C1 segment of cervical spinal cord (tissue), 14 donors: ENCODE data around the gene PGM2.
"Not testable (repeated sequence)": the region's sequence is repeated elsewhere in the genome, so short reads cannot be mapped to it uniquely, and the experiment has no call there.

Experiments used
- DNase-seq, 14 donors: peaks; one replicate each; lab custom pipeline; 2025; lab: John Stamatoyannopoulos, UW

Gene PGM2

DNA sequence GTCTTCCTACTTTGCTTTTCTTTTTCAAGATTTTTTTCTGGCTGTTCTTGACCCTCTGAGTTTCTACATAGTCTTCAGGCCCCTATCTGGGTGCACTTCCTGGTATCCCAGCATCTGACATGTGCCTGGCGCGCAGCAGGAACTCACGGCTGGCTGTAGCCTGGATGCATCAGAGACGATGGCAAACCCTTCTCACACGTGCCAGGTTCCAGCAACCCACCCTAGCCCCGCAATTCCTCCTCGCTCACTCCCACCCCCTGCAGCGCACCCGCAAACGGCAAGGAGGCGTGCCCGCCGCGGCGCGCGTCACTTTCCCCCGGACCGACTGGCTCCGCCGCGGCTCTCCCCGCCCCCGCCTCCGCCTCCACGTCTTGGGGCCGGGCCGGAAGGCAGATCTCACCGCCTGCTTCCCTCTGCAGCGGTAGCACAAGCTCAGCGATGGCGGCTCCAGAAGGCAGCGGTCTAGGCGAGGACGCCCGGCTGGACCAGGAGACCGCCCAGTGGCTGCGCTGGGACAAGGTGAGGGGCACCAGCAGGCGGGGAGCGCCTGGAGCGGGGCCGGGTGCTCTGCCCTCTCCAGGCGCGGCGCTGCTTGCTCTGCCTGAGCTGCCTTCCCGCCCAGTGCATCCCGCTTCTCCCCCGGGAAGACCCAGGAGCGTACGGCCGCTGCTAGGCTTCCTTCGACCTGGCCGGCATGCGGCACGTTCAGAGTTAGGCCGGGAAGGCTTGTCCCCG lies at the start of gene PGM2:
Gene PGM2, plus strand, starts transcription at position 392 of the 735 bp plus-strand sequence. Its CDS starts 47 bp downstream, at position 439.
- DNase-seq, result peak; percentile 34 to 86 (median 70)

DNA sequence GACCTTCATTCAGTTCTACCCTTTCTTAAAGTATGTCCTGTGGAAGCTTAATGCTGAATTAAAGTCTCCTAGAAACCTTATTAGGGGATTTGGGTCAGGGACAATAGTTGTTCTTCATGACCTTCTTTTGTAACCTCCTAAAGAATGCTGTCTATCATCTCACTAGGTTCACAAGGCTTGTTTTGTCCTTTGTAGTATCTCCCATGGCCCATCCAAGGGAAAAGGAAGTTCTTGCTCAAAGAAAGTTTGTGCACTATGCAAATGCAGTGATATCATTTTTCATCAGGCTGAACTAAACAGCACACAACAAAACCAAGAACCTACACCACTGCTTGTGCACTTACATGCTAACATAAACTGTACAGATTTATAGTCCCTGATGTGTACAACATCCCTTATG lies 46.6 kb upstream of the PGM2 start:
- DNase-seq, result no peak

DNA sequence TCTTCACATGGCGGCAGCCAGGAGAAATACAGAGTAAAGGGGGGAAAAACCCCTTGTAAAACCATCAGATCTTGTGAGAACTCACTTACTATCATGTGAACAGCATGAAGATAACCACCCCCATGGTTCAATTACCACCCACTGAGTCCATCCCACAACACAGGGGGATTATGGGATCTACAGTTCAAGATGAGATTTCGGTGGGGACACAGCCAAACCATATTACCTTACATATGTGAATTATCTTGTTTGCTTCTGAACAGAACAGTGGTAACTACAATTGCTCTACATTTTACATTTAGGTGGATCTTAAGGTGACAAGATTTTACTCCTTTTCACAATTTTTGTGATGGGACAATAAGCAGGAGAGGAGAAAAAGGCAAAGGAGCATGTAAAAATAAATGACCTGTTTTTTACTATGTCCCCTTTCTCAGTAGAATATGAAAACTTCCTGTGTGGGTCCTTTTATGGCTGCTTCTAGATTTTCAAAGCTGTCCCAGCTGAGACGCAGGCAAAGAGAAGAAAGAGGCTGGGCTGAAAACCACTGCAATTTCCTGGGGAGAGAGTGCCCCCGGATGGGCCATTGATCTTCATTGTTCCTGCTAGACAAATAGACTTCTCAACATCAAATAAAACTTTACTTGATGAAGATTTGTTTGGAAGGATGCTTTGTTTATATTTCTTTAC lies 45.9 kb upstream of the PGM2 start:
- peak in 2 of 14 donors; percentile 1 to 6 for DNase-seq

DNA sequence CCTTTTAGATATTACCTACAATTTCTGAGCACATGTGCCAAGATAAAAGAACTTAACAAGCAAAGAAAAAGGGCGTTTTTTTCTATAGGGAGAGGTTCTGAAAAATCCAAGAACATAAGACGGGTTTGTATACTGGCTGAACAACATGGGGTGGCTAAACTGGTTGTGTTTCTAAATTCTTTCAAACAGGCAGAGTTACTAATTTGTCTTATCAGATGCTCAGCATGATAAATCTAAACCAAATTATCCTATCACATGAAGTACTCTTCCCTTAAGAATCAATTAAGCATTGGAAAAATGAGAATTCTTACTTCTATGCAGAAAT lies 45.4 kb upstream of the PGM2 start:
- DNase-seq, result no peak

DNA sequence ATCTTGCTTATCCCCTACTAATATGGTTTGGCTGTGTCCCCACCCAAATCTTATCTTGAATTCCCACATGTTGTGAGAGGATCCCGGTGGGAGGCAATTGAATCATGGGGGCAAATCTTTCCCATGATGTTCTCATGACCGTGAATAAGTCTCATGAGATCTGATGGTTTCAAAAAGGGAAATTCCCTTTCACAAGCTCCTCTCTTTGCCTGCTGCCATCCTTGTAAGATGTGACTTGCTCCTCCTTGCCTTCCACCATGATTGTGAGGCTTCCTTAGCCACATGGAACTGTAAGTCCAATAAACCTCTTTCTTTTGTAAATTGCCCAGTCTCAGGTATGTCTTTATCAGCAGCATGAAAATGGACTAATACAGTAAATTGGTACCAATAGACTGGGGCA lies 40.2 kb upstream of the PGM2 start:
- not testable (repeated sequence) for DNase-seq

DNA sequence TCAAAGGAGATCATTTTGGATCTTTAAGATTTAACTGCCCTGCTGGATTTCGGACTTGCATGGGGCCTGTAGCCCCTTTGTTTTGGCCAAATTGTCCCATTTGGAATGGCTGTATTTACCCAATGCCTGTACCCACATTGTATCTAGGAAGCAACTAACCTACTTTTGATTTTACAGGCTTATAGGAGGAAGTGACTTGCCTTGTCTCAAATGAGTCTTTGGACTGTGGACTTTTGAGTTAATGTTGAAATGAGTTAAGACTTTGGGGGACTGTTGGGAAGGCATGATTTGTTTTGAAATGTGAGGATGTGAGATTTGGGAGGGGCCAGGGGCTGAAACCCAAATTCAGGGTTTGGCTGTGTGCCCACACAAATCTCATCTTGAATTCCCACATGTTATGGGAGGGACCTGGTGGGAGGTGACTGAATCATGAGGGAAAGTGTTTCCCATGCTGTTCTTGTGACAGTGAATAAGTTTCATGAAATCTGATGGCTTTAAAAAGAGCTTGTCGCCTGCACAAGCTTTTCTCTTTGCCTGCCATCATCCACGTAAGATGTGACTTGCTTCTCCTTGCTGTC lies 38.5 kb upstream of the PGM2 start:
- DNase-seq, result not testable (repeated sequence)

DNA sequence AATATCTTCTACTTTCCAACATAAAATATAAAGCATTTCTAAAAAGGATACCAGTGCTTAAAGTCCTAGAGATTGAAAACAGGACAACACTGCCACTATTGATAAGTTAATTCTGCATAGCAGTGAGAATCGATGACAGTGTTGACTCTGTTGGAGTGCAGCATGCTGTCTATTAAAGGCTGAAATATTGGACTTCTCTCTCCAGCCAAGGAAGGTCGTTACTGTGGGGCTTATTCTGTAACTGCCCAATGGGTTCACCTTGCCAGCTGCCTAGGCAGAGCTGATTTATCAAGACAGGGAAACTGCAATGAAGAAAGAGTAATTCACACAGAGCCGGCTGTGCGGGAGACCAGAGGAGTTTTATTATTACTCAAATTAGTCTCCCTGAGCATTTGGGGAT lies 37.7 kb upstream of the PGM2 start:
- no peak for DNase-seq

DNA sequence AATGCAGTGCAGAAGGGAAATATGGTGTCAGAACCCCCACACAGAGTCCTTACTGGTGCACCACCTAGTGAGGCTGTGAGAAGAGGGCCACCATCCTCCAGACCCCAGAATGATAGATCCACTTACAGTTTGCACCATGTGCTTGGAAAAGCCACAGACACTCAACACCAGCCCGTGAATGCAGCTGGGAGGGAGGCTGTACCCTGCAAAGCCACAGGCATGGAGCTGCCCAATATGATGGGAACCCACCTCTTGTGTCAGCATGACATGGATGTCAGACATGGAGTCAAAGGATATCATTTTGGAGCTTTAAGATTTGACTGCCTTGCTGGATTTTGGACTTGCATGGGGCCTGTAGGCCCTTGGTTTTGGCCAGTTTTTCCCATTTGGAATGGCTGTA lies 34.2 kb upstream of the PGM2 start:
- DNase-seq, result no peak

DNA sequence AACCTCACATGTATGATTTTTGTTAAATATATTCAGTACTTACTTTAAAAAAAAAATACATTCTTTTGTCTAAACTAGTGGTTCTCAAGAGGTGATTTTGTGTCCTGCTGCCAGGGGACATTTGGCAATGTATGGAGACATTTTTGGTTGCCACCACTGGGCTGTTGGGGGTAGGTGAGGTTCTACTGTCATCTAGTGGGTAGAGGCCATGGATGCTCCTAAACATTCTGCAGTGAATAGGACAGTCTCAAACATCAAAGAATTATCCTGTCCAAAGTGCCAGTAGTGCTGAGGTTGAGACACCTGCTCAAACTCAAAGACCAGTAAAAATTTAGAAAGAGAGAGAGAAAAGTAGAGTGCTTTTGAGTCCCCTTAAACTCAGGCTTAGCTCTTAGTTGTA lies 32.9 kb upstream of the PGM2 start:
- DNase-seq, result peak in 1 of 14 donors; percentile 74

DNA sequence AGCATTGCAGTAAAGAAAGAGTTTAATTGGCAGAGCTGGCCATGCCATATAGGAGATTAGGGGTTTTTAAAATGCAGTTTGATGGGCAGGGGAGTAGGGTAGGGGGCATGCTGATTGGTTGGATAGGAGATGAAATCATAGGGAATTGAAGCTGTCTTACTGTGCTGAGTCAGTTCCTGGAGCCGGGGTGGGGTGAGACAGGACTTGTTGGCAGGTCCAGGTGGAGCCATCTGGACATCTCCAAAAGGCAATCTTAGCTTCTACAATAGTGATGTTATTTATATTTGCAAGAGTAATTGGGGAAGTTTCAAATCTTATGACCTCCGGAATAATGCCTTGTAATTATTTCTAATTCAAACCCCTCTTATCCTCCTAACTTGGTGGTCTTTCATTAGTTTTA lies 32.4 kb upstream of the PGM2 start:
- peak in 2 of 14 donors; percentile 8 to 87 for DNase-seq

DNA sequence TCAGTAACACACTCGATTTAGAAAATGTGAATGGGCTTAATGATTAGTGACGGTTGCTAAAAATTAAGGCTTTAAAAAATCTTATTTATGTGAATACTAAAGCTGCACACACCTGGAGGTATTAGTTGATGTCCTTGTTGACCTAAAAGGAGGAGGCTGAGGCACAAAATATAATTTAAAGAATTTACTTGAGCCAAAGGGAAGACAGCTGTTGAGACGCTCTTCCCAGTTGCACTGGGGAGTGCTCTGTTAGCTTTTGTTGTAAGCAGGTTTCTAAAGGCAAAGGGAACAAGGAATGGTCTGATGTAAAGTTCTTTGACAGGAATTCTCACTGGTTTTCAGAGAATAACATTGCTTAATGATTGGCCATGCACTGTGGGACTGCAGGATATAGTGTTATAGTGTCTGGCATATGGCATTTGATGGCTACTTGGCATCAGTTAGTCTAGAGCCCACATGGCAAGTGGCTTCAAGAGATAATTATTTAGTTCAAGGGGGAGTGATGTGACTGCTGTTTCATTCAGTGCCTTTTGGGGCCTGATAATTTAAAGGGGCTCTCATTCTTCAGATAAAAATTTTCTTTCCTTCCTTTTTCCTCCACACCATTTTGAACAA lies 30.8 kb upstream of the PGM2 start:
- peak in 1 of 14 donors; percentile 59 for DNase-seq

DNA sequence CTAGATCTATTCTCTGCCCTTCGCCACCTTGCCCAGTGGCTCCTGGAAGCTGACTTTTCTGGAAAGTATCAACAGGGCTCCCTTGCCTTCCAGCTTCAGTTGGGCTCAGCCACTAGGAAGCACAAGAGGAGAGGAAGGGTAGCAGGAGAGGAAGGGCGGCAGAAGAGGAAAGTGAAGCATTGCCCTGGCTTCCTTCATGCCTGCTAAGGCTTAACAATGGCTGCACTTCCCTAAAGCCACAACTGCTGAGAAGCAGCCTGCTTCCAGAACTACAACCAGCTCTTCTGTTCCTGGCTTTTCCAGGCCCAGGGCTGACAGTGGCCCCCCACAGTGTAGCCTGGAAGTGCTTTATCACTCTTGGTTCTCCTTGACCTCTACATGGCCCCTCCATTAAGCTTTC lies 29.1 kb upstream of the PGM2 start:
- DNase-seq, result no peak

DNA sequence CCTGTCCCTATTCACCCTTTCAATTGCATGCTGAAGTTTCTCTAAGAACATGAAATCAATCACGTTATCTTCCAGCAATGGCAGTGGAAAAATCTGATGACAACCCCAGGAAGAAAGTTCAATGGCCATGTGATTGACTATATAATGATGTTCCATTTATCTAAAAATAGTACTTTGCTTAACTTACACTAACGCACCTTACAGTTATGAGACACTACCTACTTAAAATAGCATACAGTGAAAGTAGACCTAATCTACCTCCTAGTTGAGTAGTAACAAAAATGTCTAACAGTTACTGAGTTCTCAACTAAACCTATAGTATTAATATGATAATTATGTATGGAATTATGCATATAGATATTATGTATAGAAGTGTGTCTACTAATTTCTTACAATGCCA lies 28.6 kb upstream of the PGM2 start:
- DNase-seq, result no peak

DNA sequence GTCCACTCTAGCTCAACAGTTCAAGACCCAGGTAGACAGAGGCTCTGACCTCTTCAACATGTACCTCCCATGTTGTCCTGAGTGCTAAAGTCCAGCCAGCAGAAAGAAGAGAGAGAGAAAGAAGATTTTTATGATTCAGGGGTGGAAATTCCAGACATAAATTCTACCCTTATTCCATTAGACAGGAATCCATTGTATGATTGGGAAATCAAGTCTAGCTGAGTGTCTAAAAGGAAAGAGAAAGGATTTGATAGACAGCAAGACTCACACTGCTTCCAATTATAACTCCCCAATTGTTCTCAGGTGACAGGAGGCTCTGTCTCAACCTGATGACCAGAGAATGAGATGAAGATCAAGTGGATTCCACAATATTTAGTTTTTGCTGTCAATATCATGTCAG lies 27.9 kb upstream of the PGM2 start:
- no peak for DNase-seq

DNA sequence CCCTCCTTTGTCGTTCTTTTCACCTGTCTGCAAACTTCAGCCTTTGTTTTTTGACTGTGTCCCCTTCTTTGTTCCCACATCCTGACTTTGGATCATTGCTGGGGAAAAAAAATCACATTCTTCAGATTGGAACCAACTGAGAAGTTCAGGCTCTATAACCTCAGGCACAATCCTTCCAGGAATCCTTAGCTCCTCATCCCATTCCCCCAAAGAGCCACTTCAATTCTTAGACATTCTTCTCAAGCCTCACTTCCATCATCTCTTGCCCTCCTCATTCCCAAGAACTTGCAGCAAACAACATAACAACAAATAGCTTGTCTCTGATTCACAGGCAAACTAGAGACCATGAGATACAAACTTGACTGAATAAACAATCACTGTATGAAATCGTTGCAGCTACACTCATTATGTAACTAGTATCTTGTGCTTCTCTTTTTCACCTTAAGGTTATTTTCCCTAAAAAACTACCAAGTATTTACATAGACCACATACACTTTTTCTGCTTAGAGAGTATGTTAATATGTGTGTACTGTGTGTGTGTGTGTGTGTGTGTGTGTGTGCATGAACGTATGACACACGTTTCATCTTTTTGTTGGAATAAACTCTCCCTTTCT lies 26.4 kb upstream of the PGM2 start:
- no peak for DNase-seq

DNA sequence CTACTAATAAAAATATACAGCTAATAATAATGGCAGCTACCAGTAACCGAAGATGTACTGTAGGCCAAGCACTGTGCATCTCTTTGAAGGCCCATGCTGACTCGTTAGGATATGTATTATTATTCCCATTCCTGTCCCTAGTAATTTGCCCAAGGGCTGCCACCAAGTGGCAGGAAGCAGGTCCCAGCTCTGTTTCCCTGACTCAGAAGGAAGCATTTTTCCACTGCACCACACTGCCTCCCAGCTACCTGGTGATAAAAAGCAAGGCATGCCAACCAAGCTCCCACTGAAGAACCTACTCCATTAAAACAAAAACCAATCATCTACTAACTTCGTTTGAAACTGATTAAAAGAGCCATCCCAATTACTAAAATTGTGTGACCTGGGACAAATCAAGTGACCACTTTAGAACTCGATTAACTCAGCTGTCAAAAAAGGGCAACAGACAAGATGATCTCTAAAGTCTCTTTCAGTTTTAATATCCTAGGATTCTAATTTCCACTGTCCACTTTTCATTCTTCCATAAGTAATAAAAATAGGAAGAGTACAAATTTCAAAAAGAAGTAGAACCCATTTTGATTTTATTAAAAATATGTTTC lies 24.3 kb upstream of the PGM2 start:
- peak in 9 of 14 donors; percentile 7 to 65 (median 14) for DNase-seq

DNA sequence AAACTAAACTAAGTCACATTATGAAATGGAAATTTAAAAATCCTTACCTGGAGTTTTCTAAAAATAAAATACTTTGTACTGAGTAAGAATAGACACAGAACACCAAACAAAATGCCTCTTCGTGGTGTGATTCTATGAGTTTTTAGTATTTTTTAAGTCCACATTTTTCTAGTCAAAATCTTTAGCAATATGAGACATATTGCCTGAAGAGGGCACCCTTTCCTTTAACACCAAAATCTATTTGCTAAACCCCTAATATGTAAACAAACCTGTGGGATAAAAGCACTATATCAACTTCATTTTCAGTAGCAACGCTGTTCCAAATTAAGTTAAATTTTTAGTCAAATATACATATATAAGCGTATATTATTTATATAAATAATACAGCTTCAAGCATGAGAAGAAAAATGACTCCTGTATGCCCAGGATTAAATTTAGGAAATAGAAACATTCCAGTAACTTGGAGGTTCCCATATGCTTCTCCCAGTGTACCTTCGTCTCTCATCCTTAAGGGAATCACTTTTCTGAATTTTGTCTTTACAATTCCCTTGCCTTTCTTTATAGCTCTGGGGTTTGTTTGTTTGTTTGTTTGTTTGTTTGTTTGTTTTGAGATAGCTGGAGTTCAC lies 23.0 kb upstream of the PGM2 start:
- DNase-seq, result peak in 1 of 14 donors; percentile 13

DNA sequence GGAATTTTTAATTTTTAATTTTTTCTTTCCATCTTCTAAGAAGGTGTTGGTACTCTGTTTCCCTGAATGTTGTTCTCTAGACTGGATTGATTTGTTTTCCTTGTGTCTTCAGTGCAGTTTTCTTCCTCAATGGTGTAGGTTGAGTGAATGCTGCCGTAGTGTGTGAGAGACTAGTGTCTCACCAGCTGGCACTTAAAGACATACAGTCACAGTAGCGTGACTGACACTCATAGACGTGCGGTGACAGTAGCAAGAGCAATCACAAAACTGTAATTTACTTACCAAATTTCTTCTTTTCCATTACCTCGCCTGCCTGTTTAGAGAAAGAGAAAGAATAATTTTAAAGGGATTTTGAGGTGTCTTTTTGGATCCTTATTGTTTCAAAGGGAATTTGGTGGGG lies 21.4 kb upstream of the PGM2 start:
- DNase-seq, result no peak

DNA sequence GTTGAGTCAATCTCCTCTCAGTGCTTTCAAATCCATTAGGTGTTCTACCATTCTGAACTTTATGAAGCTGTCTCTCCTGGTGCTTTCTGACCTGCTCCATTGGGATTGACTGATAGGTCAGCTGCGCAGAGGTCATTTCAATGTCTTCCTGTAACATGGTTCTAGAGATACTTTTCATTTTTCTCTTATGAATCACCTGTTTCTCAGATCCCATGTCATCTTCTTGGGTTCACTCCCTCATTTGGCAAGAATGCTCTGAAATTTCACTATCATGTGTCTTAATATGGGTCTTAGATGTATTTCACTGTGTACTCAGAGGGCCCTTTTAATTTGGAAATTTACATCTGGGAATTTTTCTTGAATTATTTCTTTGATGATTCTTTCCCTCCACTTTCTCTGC lies 13.8 kb upstream of the PGM2 start:
- no peak for DNase-seq

DNA sequence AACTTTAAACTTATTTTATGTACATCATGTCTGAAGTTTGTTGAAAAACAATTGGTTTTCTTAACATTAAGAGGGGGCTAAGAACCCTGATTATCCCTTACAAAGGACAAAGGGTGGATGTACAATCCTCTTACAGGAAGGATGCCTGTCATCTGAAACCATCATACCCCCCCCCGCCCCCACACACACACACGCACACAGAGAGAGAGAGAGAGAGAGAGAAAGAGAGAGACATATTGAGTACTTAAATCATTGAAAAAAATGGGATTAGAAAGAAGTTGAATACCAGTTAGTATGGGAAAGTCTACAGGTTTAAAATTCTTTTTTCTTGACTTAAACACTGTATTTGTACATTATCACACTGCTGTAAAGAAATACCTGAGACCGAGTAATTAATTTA lies 10.9 kb upstream of the PGM2 start:
- DNase-seq, result no peak

DNA sequence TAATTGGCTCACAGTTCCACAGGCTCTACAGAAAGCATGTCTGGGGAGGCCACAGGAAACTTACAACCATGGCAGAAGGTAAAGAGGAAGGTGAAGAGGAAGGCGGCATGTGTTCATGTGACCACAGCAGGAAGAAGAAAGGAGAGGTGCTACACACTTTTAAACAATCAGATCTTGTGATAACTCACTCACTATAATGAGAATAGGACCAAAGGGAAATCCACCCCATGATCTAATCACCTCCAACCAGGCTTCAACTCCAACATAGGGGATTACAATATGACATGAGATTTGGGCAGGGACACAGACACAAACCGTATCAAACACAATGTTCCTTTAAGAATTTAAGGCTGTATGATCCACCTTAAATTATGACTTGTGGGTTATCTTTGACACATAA lies 10.5 kb upstream of the PGM2 start:
- DNase-seq, result no peak
